Measurements from ENCODE around the gene TMED7. TPM values are rescaled to one million over a fixed set of nuclear protein-coding genes. Genes with fewer than 3 reads are reported as not detected.
A peak's percentile ranks its signal among the peaks of the same experiment; 100 is the strongest.

Gene TMED7
- total RNA-seq, 1 donor from 2014 or later = 66.6 TPM

- DNase-seq (ENCODE audit: missing footprints) (no peak), ATAC-seq (no peak)
- intact Hi-C loops (cut with DNase I) = no loop called here
Measured at GRCh38 chr5:115594128-115595047, 31.4 kb downstream of the TMED7 start.

- DNase-seq (ENCODE audit: missing footprints) (peak; percentile 61), ATAC-seq (peak; percentile 84)
- intact Hi-C loops (cut with DNase I) = loop anchor here (5.0 kb wide), 2 partner anchors 47 to 212 kb away; partner anchors contain the start of gene FEM1C
Measured at GRCh38 chr5:115589043-115589442, 36.8 kb downstream of the TMED7 start.

- DNase-seq (ENCODE audit: missing footprints) (no peak), ATAC-seq (no peak)
- intact Hi-C loops (cut with DNase I) = loop anchor here (5.0 kb wide), 2 partner anchors 46 to 211 kb away; partner anchors contain the start of gene FEM1C
Measured at GRCh38 chr5:115588640-115589039, 37.2 kb downstream of the TMED7 start.

GRCh38 chr5:115586525-115587146, 39.2 kb downstream of the TMED7 start:
- ATAC-seq (no peak), DNase-seq (ENCODE audit: missing footprints) (no peak)
- intact Hi-C loops (cut with DNase I) = loop anchor here (2.0 to 5.0 kb wide), 3 partner anchors 44 to 278 kb away; partner anchors contain the start of gene FEM1C

- DNase-seq (ENCODE audit: missing footprints) = no peak
- intact Hi-C loops (cut with DNase I) = loop anchor here (5.0 kb wide), 2 partner anchors 43 to 208 kb away; partner anchors contain the start of gene FEM1C
- no peak for ATAC-seq
Measured at GRCh38 chr5:115585265-115585664, 40.6 kb downstream of the TMED7 start.

- no peak for ATAC-seq
- intact Hi-C loops (cut with DNase I) = no loop called here
Measured at GRCh38 chr5:115584501-115584900, 41.3 kb downstream of the TMED7 start.

GRCh38 chr5:115583474-115583873, 42.4 kb downstream of the TMED7 start:
- no peak for ATAC-seq
- no peak for DNase-seq (ENCODE audit: missing footprints)
- intact Hi-C loops (cut with DNase I) = no loop called here

More at GRCh38 chr5:115584501-115584900, 41.3 kb downstream of the TMED7 start:
- DNase-seq (ENCODE audit: missing footprints) = no peak

GRCh38 chr5:115580941-115581340, 44.9 kb downstream of the TMED7 start:
- DNase-seq (ENCODE audit: missing footprints) = no peak
- ATAC-seq = no peak
- intact Hi-C loops (cut with DNase I) = no loop called here

- no peak for DNase-seq (ENCODE audit: missing footprints)
- intact Hi-C loops (cut with DNase I) = no loop called here
- no peak for ATAC-seq
Measured at GRCh38 chr5:115579747-115580173, 46.1 kb downstream of the TMED7 start.

GRCh38 chr5:115579216-115579615, 46.6 kb downstream of the TMED7 start:
- intact Hi-C loops (cut with DNase I) = no loop called here
- no peak for ATAC-seq
- no peak for DNase-seq (ENCODE audit: missing footprints)

GRCh38 chr5:115578657-115579056, 47.2 kb downstream of the TMED7 start:
- ATAC-seq = no peak
- no peak for DNase-seq (ENCODE audit: missing footprints)
- intact Hi-C loops (cut with DNase I) = no loop called here

- ATAC-seq (no peak), DNase-seq (ENCODE audit: missing footprints) (no peak)
- intact Hi-C loops (cut with DNase I) = no loop called here
Measured at GRCh38 chr5:115577741-115578140, 48.1 kb downstream of the TMED7 start.

GRCh38 chr5:115577329-115577728, 48.5 kb downstream of the TMED7 start:
- no peak for ATAC-seq
- no peak for DNase-seq (ENCODE audit: missing footprints)
- intact Hi-C loops (cut with DNase I) = no loop called here

- ATAC-seq = no peak
- no peak for DNase-seq (ENCODE audit: missing footprints)
- intact Hi-C loops (cut with DNase I) = no loop called here
Measured at GRCh38 chr5:115575167-115576070, 50.4 kb downstream of the TMED7 start.

GRCh38 chr5:115573133-115573532, 52.7 kb downstream of the TMED7 start:
- intact Hi-C loops (cut with DNase I) = loop anchor here (2.0 kb wide), 1 partner anchor 28 kb away; the partner anchor contains the start of gene FEM1C
- DNase-seq (ENCODE audit: missing footprints) = no peak
- no peak for ATAC-seq

GRCh38 chr5:115571441-115571878, 54.4 kb downstream of the TMED7 start:
- DNase-seq (ENCODE audit: missing footprints) = no peak
- peak; percentile 89 for ATAC-seq
- intact Hi-C loops (cut with DNase I) = no loop called here

- DNase-seq (ENCODE audit: missing footprints) (no peak), ATAC-seq (no peak)
- intact Hi-C loops (cut with DNase I) = no loop called here
Measured at GRCh38 chr5:115568668-115569067, 57.2 kb downstream of the TMED7 start.

GRCh38 chr5:115565233-115565632, 60.6 kb downstream of the TMED7 start:
- DNase-seq (ENCODE audit: missing footprints) = no peak
- peak; percentile 20 for ATAC-seq
- intact Hi-C loops (cut with DNase I) = no loop called here
